NT2/D1 (cell line): Measurements from ENCODE around the gene TMEM132D.

Experiments used
- SUZ12 ChIP-seq: IDR thresholded peaks from 2 replicates; pipeline ENCODE4 v1.6.1; 2011; ENCODE audit not compliant: insufficient read length, insufficient read depth; ENCODE audit errors: extremely low read depth
- YY1 ChIP-seq: IDR thresholded peaks from 2 replicates; pipeline ENCODE4 v1.6.1; 2011; ENCODE audit not compliant: insufficient read length, insufficient read depth
- ZNF274 ChIP-seq: IDR thresholded peaks from 2 replicates; pipeline ENCODE4 v1.6.1; 2011; ENCODE audit warnings: mild to moderate bottlenecking, low read depth, low read length

DNA sequence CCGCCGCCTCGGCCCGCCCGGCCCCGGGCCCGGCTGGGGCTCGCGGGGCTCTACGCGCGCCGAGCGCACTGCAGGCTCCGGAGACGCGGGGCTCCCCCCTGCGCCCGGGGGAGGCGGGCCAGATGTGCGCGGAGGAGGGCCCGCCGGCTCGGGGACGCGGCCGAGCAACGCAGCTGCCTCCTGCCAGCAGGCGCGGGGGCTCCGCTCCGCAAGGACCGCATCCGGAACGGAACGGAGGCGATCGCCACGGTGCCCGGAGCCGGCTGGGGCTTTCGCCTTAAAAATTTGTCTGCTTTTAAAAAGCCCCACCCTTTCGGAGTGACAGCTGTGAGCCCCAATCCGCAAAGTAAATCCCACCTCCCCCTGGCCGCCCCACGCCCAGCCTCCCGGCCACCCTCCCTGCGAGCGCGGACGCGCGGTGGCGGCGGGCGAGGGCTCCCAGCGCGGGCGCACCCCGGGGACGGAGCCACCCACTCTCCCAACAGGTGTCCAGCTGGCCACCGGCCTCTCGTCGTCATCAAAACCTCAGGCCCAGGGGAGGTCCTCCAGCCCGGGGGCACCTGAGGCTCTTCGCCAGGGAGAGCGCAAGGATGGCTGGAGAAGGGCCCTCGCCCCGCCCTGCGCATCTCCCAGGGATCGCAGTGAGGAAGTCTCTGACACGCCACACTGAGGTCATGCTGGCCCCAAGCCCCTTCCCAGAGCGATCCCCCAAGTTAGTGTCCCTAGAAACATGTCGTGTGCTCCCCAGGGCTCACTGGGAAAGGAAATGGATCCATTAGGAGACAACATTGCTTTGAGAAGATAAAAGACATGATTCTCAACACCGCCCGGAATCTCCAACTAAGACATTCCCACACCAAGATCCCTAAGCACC is at the start of gene TMEM132D:
- no peak for TF ChIP-seq YY1
- TF ChIP-seq ZNF274: no peak
- no peak for TF ChIP-seq SUZ12
